NCI-H748 (cell line): ENCODE data around the gene TMEM132C.

Experiments
- DNase-seq: peaks from one replicate; lab custom pipeline; 2025; ENCODE audit not compliant: unreplicated experiment; lab: John Stamatoyannopoulos, UW

Gene TMEM132C

DNA sequence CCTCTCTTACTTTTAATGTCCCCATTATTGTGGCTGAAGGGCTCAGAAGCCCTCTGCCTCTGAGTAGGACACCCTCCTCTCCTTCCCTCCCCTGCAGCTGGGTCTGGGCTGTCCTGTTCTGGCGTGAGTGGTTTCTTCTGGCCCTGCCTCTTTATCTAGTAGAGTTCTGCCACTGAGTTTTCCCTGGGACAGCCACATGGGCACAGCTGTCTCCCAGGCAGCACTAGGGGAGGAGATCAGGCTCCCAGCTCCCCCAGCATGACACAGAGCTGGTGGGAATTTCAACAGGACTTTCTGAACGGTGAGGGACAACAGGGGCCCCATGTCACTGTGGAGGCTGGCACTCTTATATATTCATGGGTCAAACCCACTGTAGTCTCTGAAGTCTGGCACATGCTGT lies 21.4 kb downstream of the TMEM132C start:
- DNase-seq: no peak

- DNase-seq: no peak
Measured at GRCh38 chr12:128288896-128289295, 21.9 kb downstream of the TMEM132C start.

DNA sequence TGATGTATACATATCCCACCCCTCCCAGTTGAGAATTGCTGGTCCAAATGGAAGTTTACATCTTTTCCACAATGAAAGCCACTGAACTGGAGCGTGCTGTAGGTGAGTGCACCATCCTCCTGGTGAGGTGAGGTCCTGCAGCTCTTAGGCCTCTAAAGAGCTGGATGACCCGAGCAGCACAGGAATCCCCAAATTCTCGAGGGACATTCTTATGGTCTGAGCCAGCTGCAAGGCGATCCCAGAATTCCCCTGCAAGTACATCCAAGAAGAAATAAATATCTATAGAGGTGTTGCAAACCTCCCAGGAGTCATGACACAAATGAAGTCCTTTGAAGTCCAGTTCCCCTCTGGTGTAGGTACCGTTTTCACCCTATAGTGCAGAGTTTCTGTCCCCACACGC lies 24.0 kb downstream of the TMEM132C start:
- no peak for DNase-seq

- no peak for DNase-seq
Measured at GRCh38 chr12:128298091-128298748, 31.2 kb downstream of the TMEM132C start.

- DNase-seq: no peak
Measured at GRCh38 chr12:128305336-128305892, 38.4 kb downstream of the TMEM132C start.

DNA sequence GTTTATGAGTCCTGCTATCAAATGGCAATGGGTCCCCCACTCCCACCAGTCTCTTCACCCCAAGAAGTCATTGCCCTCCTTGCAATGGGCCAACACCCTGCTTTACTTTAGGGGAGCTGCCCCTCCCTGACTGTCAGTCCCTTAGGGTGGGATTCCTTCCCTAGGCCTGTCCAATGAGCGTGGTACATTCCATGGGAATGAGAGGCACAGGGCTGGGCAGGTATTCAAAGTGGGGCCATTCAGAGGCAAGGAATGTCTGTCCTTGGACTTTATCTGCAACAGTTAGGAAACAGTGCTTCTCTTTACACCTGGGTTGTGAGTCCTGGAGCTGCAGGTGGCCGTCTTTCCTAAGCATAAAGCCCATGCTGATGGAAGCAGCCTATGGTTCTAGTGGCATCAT lies 40.8 kb downstream of the TMEM132C start:
- no peak for DNase-seq

DNA sequence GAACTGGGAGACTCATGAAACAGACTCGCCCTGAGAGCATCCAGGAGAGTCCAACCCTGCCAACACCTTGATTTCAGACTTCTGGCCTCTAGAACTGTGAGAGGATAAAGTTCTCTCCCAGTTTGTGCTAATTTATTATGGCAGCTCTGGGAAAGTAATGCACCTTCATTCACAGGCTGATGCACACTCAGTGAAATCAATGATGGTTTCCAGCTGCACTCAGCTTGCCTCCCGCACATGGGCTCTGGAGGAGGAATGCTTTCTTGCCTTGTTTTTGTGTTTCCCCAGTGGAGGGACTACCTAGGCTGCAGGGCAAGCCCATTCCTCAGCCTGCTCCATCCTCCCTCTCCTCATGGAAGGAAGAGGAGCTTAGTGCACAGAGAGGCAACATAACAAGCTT lies 45.7 kb downstream of the TMEM132C start:
- no peak for DNase-seq

DNA sequence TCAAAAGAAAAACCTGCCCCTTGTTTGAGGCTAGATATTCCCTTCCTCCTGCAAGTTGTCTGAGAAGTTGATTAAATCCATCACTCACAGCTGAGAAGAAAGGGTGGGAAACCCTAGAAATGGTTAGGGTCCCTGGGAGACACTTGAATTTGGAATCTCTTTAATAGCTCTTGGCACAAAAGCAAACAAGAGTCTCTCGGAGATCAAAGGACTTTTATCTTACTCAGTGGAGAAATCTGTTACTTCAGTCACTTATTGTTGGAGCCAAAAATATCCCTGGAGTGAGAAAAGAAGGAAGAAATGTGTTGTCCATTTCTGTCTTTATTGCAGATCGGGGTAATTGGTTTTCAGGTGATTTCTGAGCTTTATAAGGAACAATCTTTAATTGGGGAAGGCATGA lies 47.0 kb downstream of the TMEM132C start:
- DNase-seq: no peak

DNA sequence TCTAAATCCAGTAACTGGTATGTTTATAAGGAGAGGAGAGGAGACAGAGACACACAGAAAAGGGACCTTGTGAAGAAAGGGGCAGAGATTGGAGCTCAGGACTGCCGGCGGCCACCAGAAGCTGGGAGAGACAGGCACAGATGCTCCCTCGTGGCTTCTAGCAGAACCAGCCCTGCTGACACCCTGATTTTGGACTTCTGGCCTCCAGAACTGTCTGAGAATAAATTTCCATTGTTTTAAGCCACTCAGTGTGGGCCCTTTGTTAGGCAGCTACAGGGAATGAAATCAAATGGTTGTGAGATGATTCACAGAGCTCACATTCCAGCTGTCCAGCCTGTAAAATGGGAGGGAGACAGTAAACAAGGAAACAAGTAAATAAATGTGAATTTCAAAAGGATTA lies 47.6 kb downstream of the TMEM132C start:
- no peak for DNase-seq

GRCh38 chr12:128316078-128316477 lies 49.1 kb downstream of the TMEM132C start:
- no peak for DNase-seq

DNA sequence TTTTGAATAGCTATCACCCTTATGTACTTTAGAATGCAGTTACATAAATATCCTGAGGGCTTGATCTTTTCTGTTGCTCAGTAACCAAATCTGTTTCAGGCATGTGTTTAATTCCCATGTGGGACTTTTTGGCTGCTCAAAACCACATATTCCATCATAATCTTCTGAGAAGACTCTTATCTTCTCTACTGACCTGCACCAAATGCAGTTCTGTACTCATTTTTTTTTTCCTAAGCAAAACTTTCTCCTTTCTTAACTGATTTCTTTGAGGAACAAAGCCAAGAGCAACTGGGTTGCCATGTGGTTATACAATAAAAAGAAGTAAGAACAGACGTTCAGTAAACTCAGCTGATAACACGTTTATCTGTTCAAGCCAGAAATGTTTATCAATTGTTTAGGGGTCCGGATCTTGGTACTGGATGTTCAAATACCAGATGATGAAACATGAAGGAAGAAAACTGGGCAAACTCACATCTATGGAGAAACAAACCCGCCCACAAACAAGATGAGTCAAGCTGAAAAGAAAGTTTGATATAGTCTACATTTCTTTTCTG lies 50.1 kb downstream of the TMEM132C start:
- no peak for DNase-seq

DNA sequence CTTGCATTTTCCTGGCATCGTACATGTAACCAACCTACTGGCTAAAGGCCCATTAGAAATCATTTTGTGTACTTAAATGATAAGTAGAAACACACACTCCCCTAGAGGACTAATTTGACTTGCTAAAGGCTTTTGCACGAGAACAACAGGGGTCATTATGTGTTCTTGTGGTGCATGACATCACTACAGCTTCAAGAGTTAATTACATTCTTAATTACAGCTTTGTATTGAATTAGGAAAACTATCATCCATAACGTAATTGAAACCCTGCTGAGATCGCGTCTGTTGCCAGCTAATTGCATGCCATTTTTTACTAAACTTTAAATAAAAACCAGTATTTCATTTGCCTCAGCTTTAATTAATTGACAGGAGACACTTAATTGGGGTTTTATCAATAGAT lies 51.4 kb downstream of the TMEM132C start:
- DNase-seq: peak; percentile 99

GRCh38 chr12:128318946-128319345 lies 52.0 kb downstream of the TMEM132C start:
- DNase-seq: peak; percentile 58

GRCh38 chr12:128322341-128322740 lies 55.4 kb downstream of the TMEM132C start:
- DNase-seq: no peak

- DNase-seq: no peak
Measured at GRCh38 chr12:128323145-128323920, 56.4 kb downstream of the TMEM132C start.

- DNase-seq: no peak
Measured at GRCh38 chr12:128325646-128326045, 58.7 kb downstream of the TMEM132C start.

DNA sequence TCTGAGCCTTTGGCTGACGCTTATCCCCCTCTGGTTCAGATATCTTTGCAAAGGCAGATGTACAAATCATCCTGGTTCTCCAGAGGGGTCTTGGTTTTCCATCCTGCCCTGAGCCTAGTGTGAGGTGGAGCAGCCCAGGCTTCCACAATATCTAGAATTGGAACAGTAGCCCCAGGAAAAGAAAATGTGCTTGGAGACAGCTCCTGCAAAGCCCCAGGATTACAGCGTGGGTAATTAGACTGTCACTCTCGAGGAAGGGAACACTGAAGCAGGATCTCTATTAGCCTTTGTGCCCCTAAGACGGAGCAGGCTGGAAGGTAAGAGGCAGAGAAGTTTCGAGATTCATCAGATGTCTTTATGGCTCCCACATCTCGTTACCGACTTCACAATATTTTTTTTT lies 59.4 kb downstream of the TMEM132C start:
- DNase-seq: no peak

- no peak for DNase-seq
Measured at GRCh38 chr12:128328961-128329360, 62.0 kb downstream of the TMEM132C start.

GRCh38 chr12:128336204-128337070 lies 69.5 kb downstream of the TMEM132C start:
- peak; percentile 25 for DNase-seq

- DNase-seq: no peak
Measured at GRCh38 chr12:128337071-128337345, 70.0 kb downstream of the TMEM132C start.

GRCh38 chr12:128337431-128338170 lies 70.6 kb downstream of the TMEM132C start:
- no peak for DNase-seq
